H9 (cell line): ENCODE data around the gene SPACA5. TPM values are rescaled to one million over a fixed set of nuclear protein-coding genes. Genes with fewer than 3 reads are reported as not detected.

Source experiments
- DNase-seq: peaks from one replicate; pipeline ENCODE4 v3.0.0-alpha.2; 2017
- H2AFZ ChIP-seq: one replicate; pipeline ENCODE4 v1.6.1; 2013; ENCODE audit warnings: mild to moderate bottlenecking, low read length, control low read depth, moderate library complexity
- H2AK5ac ChIP-seq: 2 replicates; pipeline ENCODE4 v1.6.1; 2013; ENCODE audit warnings: low read length, control low read depth, mixed read lengths; ENCODE audit not compliant: insufficient read length
- H2BK120ac ChIP-seq: one replicate; pipeline ENCODE4 v1.6.1; 2013; ENCODE audit warnings: low read depth, mild to moderate bottlenecking, low read length, control low read depth, inconsistent platforms; ENCODE audit not compliant: poor library complexity, severe bottlenecking
- H2BK12ac ChIP-seq: 2 replicates; pipeline ENCODE4 v1.6.1; 2013; ENCODE audit warnings: low read length, control low read depth, mixed read lengths, low read depth; ENCODE audit not compliant: insufficient read length
- H2BK15ac ChIP-seq: 2 replicates; pipeline ENCODE4 v1.6.1; 2013; ENCODE audit warnings: low read depth, low read length, control low read depth
- H2BK20ac ChIP-seq: one replicate; pipeline ENCODE4 v1.6.1; 2013; ENCODE audit warnings: low read depth, mild to moderate bottlenecking, low read length, control low read depth, inconsistent platforms; ENCODE audit not compliant: poor library complexity, severe bottlenecking
- H2BK5ac ChIP-seq: 2 replicates; pipeline ENCODE4 v1.6.1; 2013; ENCODE audit warnings: low read length, control low read depth, mixed read lengths; ENCODE audit not compliant: insufficient read length
- H3K14ac ChIP-seq: 2 replicates; pipeline ENCODE4 v1.6.1; 2013; ENCODE audit warnings: low read length, control low read depth; ENCODE audit not compliant: insufficient read depth
- H3K18ac ChIP-seq: 2 replicates; pipeline ENCODE4 v1.6.1; 2013; ENCODE audit warnings: low read depth, mild to moderate bottlenecking, mixed read lengths, low read length, control low read depth; ENCODE audit not compliant: insufficient read length
- H3K23ac ChIP-seq: 2 replicates; pipeline ENCODE4 v1.6.1; 2013; ENCODE audit warnings: low read length, control low read depth, mixed read lengths, low read depth; ENCODE audit not compliant: insufficient read length
- H3K23me2 ChIP-seq: 2 replicates; pipeline ENCODE4 v1.6.1; 2013; ENCODE audit warnings: low read depth, mild to moderate bottlenecking, mixed read lengths, low read length, control low read depth; ENCODE audit not compliant: insufficient read length, poor library complexity, severe bottlenecking
- H3K27ac ChIP-seq: 2 replicates; pipeline ENCODE4 v1.5.1; 2013; ENCODE audit warnings: low read length, control low read depth, mixed read lengths, low read depth; ENCODE audit not compliant: insufficient read length
- H3K27me3 ChIP-seq: 2 replicates; pipeline ENCODE4 v1.6.1; 2013; ENCODE audit warnings: low read length, control low read depth, inconsistent platforms; ENCODE audit not compliant: insufficient read depth
- H3K4ac ChIP-seq: 2 replicates; pipeline ENCODE4 v1.6.1; 2013; ENCODE audit warnings: low read depth, mild to moderate bottlenecking, control low read depth, inconsistent platforms, low read length, moderate library complexity
- H3K4me1 ChIP-seq: 2 replicates; pipeline ENCODE4 v1.6.1; 2013; ENCODE audit warnings: low read length, control low read depth, inconsistent platforms; ENCODE audit not compliant: insufficient read depth
- H3K4me2 ChIP-seq: 2 replicates; pipeline ENCODE4 v1.6.1; 2013; ENCODE audit warnings: low read length, control low read depth, mixed read lengths; ENCODE audit not compliant: insufficient read length, insufficient read depth
- H3K56ac ChIP-seq: 2 replicates; pipeline ENCODE4 v1.6.1; 2013; ENCODE audit warnings: low read depth, mild to moderate bottlenecking, mixed read lengths, low read length, control low read depth; ENCODE audit not compliant: insufficient read length
- H3K79me1 ChIP-seq: 2 replicates; pipeline ENCODE4 v1.6.1; 2013; ENCODE audit warnings: low read depth, mild to moderate bottlenecking, moderate library complexity, low read length, control low read depth, inconsistent platforms; ENCODE audit not compliant: insufficient read depth, poor library complexity, severe bottlenecking
- H3K79me2 ChIP-seq: 2 replicates; pipeline ENCODE4 v1.6.1; 2013; ENCODE audit warnings: low read length, control low read depth, inconsistent platforms; ENCODE audit not compliant: insufficient read depth
- H3K9ac ChIP-seq: 2 replicates; pipeline ENCODE4 v1.6.1; 2013; ENCODE audit warnings: low read length, control low read depth, mixed read lengths; ENCODE audit not compliant: insufficient read length; ENCODE audit errors: extremely low read depth
- H3K9me3 ChIP-seq: one replicate; pipeline ENCODE4 v1.6.1; 2013; ENCODE audit warnings: low read depth, low read length, inconsistent platforms; ENCODE audit not compliant: control insufficient read depth
- H3T11ph ChIP-seq: one replicate; pipeline ENCODE4 v1.6.1; 2013; ENCODE audit warnings: mild to moderate bottlenecking, low read length, control low read depth, inconsistent platforms
- H4K20me1 ChIP-seq: one replicate; pipeline ENCODE4 v1.6.1; 2013; ENCODE audit not compliant: control insufficient read depth, insufficient read length, insufficient read depth
- H4K5ac ChIP-seq: 2 replicates; pipeline ENCODE4 v1.6.1; 2013; ENCODE audit warnings: low read depth, mild to moderate bottlenecking, mixed read lengths, low read length, control low read depth; ENCODE audit not compliant: insufficient read length
- H4K8ac ChIP-seq: replicated peaks from 2 replicates; pipeline ENCODE4 v1.6.1; 2013; ENCODE audit warnings: low read length, control low read depth, mixed read lengths, low read depth; ENCODE audit not compliant: insufficient read length
- H4K91ac ChIP-seq: 2 replicates; pipeline ENCODE4 v1.6.1; 2013; ENCODE audit warnings: low read depth, mild to moderate bottlenecking, moderate library complexity, mixed read lengths, low read length, control low read depth; ENCODE audit not compliant: insufficient read length
- H3K27ac Mint-ChIP-seq, 3 experiments: 2 replicates in 2 of 3; 3 replicates in 1 of 3; pipeline ENCODE4 v1.8.0; 2020 to 2021; ENCODE audit warnings: mixed read lengths in 3 of 3, mild to moderate bottlenecking in 1 of 3, moderate library complexity in 1 of 3
- H3K27me3 Mint-ChIP-seq: 2 replicates; pipeline ENCODE4 v1.8.0; 2021; ENCODE audit warnings: low read depth, mild to moderate bottlenecking, moderate library complexity, mixed read lengths
- H3K36me3 Mint-ChIP-seq, 3 experiments: 2 replicates in 2 of 3; 3 replicates in 1 of 3; pipeline ENCODE4 v1.8.0; 2020 to 2021; ENCODE audit warnings: low read depth in 3 of 3, mixed read lengths in 3 of 3; ENCODE audit not compliant: insufficient read depth in 1 of 3
- H3K4me1 Mint-ChIP-seq, 2 experiments: 2 replicates each; pipeline ENCODE4 v1.8.0; 2020; ENCODE audit warnings: mixed read lengths in 2 of 2
- H3K4me3 Mint-ChIP-seq, 2 experiments: 2 replicates in 1 of 2; 3 replicates in 1 of 2; pipeline ENCODE4 v1.8.0; 2020 to 2021; ENCODE audit warnings: mild to moderate bottlenecking in 2 of 2, mixed read lengths in 2 of 2, moderate library complexity in 1 of 2
- H3K9me3 Mint-ChIP-seq, 2 experiments: 2 replicates in 1 of 2; 3 replicates in 1 of 2; pipeline ENCODE4 v1.8.0; 2020; ENCODE audit warnings: mild to moderate bottlenecking in 2 of 2, mixed read lengths in 2 of 2, moderate library complexity in 1 of 2
- WGBS: extraction: QIAGEN DNeasy Blood & Tissue Kit; methylation state at CpG from one replicate; pipeline ENCODE4 v1.1.7; 2013; ENCODE audit warnings: missing lambda C conversion rate, low lambda C conversion rate, mixed read lengths; ENCODE audit not compliant: insufficient read length; ENCODE audit errors: extremely low coverage; 5-methylcytosine and 5-hydroxymethylcytosine counted together
- total RNA-seq: library from RNA; stranded (reverse); gene quantifications from 2 replicates; pipeline ENCODE4 v1.2.1, GENCODE V29; 2021
- TF ChIP-seq, protein P1 (sequence below): fragments of 200-600 bp; sonication (generic); conservative IDR thresholded peaks from 3 replicates; pipeline ENCODE4 v1.8.0; 2021; ENCODE audit warnings: antibody characterized with exemption, mild to moderate bottlenecking

SPACA5 gene
- total RNA-seq, 1 experiment from 2014 or later, result not detected

DNA sequence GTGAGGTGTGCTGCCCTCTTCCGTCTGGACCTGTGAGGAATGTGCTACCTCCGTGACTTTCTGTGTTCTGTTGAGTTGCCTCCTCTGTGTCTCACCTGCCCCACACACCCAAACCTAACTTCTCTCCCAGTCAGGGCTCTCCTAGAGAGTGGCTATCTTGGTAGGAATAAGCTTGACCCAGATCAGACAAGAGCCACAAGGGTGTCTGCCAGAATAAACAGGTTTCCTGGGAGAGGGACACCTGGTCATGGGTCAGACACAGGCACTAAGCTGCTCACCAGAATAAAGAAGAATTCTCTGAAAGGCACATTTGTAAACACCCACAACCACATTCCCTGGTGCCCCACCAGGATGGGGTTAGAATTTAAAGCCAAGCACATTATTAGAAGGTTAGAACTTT is 14.1 kb upstream of the SPACA5 start:
- peaks cover 44% of the 10 kb centered on the region for H3K9me3 ChIP-seq
- H3K4me3 Mint-ChIP-seq, result no peak overlapping the region

More for the DNA sequence above, 14.1 kb upstream of the SPACA5 start:
- Mint-ChIP-seq H3K9me3 (peaks cover 68 to 84% of the 10 kb centered on the region in 2 experiments), H3K27ac (peak overlapping the region in 1 of 3 experiments; percentile 93; a peak in 2 of 7 replicates), H3K4me1 (0 out of 4 replicates have a peak, but pooled peaks cover 0 to 2% of the 10 kb centered on the region in 2 experiments), H3K36me3 (peaks cover 40 to 58% (median 55%) of the 10 kb centered on the region in 3 experiments), H3K27me3 (no peaks in the 10 kb centered on the region; the same call in 1 of the 2 replicates)
- Histone ChIP-seq H4K20me1 (no peaks in the 10 kb centered on the region), H2AFZ (no peak overlapping the region), H2AK5ac (no peak overlapping the region), H3K4ac (no peak overlapping the region), H3K4me1 (no peaks in the 10 kb centered on the region), H2BK120ac (no peak overlapping the region), H4K91ac (no peak overlapping the region), H3K27me3 (no peaks in the 10 kb centered on the region), H3K9ac (no peak overlapping the region), H3K79me1 (no peaks in the 10 kb centered on the region), H2BK20ac (no peak overlapping the region), H3K23me2 (no peaks in the 10 kb centered on the region), H2BK5ac (no peak overlapping the region), H3K4me2 (no peak overlapping the region), H3K56ac (no peak overlapping the region), H3T11ph (no peak overlapping the region), H4K8ac (no peak overlapping the region), H2BK12ac (no peak overlapping the region), H3K23ac (no peak overlapping the region), H2BK15ac (no peak overlapping the region; the same call in 1 of the 2 replicates), H3K14ac (no peak overlapping the region), H4K5ac (no peak overlapping the region), H3K18ac (no peak overlapping the region), H3K79me2 (no peaks in the 10 kb centered on the region; the same call in 1 of the 2 replicates), H3K27ac (no peak overlapping the region)
- TF ChIP-seq, protein P1, sequence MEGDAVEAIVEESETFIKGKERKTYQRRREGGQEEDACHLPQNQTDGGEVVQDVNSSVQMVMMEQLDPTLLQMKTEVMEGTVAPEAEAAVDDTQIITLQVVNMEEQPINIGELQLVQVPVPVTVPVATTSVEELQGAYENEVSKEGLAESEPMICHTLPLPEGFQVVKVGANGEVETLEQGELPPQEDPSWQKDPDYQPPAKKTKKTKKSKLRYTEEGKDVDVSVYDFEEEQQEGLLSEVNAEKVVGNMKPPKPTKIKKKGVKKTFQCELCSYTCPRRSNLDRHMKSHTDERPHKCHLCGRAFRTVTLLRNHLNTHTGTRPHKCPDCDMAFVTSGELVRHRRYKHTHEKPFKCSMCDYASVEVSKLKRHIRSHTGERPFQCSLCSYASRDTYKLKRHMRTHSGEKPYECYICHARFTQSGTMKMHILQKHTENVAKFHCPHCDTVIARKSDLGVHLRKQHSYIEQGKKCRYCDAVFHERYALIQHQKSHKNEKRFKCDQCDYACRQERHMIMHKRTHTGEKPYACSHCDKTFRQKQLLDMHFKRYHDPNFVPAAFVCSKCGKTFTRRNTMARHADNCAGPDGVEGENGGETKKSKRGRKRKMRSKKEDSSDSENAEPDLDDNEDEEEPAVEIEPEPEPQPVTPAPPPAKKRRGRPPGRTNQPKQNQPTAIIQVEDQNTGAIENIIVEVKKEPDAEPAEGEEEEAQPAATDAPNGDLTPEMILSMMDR, result no peak
- WGBS, result no CpG with 5 or more reads among the region's 2 CpGs
- DNase-seq, result no peak
